Mesothelial cell of epicardium (in vitro differentiated cells): ENCODE measurements around the gene DDX41. TPM values are rescaled to one million over a fixed set of nuclear protein-coding genes. Genes with fewer than 3 reads are reported as not detected.

Experiments
- DNase-seq, 2 experiments: peaks; one replicate each; pipeline ENCODE4 v3.0.0; 2021; ENCODE audit warnings: low spot score in 2 of 2; ENCODE audit not compliant: unreplicated experiment in 2 of 2
- H3K27ac Mint-ChIP-seq: 2 replicates; pipeline ENCODE4 v1.8.0; 2021; ENCODE audit warnings: mixed read lengths
- H3K27me3 Mint-ChIP-seq: 2 replicates; pipeline ENCODE4 v1.8.0; 2021; ENCODE audit warnings: low read depth, mixed read lengths
- H3K36me3 Mint-ChIP-seq: 2 replicates; pipeline ENCODE4 v1.8.0; 2021; ENCODE audit warnings: mixed read lengths
- H3K4me1 Mint-ChIP-seq: 2 replicates; pipeline ENCODE4 v1.8.0; 2021; ENCODE audit warnings: mixed read lengths
- H3K4me3 Mint-ChIP-seq: 2 replicates; pipeline ENCODE4 v1.8.0; 2021; ENCODE audit warnings: mild to moderate bottlenecking, moderate library complexity, mixed read lengths
- H3K9me3 Mint-ChIP-seq: 2 replicates; pipeline ENCODE4 v1.8.0; 2021; ENCODE audit warnings: mixed read lengths
- total RNA-seq: library from RNA; stranded (reverse); gene quantifications from 3 replicates; pipeline ENCODE4 v1.2.1, GENCODE V29; 2021
- TF ChIP-seq, protein P1 (sequence below): fragments of 200-600 bp; sonication (generic); IDR thresholded peaks from one replicate; pipeline ENCODE4 v1.5.0; 2021; ENCODE audit warnings: antibody characterized with exemption; ENCODE audit not compliant: unreplicated experiment

The DDX41 gene
- total RNA-seq, 1 donor from 2014 or later: 91.2 TPM

DNA sequence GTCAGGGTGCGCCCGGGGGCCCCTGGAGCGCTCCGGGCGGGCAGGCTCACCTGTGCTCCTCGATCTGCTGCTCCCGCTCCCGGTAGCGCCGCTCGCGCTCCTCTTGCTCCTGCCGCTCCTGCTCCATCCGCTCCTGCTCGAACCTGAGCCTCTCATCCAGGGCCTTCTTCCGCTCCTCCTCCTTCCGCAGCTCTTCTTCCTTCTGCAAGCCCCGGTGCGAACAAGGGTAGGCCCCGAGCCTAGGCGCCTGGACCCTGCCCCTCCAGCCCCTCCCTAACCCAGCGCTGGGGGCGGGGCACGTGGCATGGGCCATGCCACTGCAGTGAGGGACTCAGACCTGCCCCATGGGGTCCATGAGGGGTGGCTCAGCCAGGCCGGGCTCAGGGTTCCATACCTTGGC is 49.9 kb downstream of the DDX41 start:
- no peak for DNase-seq
- Mint-ChIP-seq H3K4me1 (peaks cover 34% of the 10 kb centered on the region), H3K4me3 (no peak overlapping the region), H3K27ac (no peak overlapping the region), H3K9me3 (peaks cover 10% of the 10 kb centered on the region), H3K36me3 (peaks cover 43% of the 10 kb centered on the region), H3K27me3 (no peaks in the 10 kb centered on the region)
- TF ChIP-seq, protein P1, sequence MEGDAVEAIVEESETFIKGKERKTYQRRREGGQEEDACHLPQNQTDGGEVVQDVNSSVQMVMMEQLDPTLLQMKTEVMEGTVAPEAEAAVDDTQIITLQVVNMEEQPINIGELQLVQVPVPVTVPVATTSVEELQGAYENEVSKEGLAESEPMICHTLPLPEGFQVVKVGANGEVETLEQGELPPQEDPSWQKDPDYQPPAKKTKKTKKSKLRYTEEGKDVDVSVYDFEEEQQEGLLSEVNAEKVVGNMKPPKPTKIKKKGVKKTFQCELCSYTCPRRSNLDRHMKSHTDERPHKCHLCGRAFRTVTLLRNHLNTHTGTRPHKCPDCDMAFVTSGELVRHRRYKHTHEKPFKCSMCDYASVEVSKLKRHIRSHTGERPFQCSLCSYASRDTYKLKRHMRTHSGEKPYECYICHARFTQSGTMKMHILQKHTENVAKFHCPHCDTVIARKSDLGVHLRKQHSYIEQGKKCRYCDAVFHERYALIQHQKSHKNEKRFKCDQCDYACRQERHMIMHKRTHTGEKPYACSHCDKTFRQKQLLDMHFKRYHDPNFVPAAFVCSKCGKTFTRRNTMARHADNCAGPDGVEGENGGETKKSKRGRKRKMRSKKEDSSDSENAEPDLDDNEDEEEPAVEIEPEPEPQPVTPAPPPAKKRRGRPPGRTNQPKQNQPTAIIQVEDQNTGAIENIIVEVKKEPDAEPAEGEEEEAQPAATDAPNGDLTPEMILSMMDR: no peak

GRCh38 chr5:177465044-177465443 is 51.7 kb downstream of the DDX41 start:
- H3K9me3 Mint-ChIP-seq: peaks cover 10% of the 10 kb centered on the region
- no peak for DNase-seq
- H3K27ac Mint-ChIP-seq: no peak overlapping the region
- no peaks in the 10 kb centered on the region for H3K27me3 Mint-ChIP-seq
- peaks cover 47% of the 10 kb centered on the region for H3K36me3 Mint-ChIP-seq
- TF ChIP-seq, protein P1: no peak
- no peak overlapping the region for H3K4me3 Mint-ChIP-seq
- H3K4me1 Mint-ChIP-seq: peaks cover 17% of the 10 kb centered on the region

DNA sequence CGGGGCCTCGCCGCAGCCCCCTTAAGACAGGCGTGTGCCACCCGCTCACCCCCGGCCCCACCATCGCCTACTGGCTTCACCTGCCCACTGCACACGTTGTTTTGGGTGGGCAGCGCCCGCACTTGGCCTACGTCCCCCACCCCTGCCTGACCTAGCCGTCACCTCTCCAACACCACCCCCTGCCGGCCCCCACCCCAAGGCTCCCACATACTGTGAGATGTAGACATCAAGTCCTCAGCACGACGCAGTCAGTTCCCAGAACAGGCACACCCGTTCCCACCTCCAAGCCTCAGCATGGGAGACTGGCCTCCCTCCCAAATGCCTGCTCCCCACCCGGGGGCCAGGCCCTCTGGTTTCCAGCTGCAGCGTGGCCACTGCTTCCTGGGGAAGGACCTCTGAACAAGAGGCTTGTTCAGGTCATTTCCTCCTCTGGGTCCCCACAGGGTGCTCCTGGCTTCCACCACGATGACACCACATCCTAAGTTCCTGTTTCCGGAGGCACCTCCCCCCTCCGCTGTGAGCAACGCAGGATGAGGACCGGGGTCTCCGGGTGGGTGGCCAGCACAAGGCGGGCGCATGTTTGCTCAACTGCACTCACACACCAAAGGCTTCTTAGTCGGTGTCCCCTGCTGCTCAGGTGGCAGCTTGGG is 54.6 kb downstream of the DDX41 start:
- Mint-ChIP-seq H3K27me3 (no peaks in the 10 kb centered on the region), H3K9me3 (peaks cover 10% of the 10 kb centered on the region), H3K4me1 (peaks cover 3% of the 10 kb centered on the region), H3K4me3 (no peak overlapping the region), H3K36me3 (peaks cover 43% of the 10 kb centered on the region), H3K27ac (no peak overlapping the region)
- TF ChIP-seq, protein P1: no peak
- DNase-seq: no peak

Other genes starting within 250 kb of the DDX41 start
- 28.3 to 31.8 TPM (median 30.3 TPM) in 3 replicates for gene RAB24, start 213.2 kb downstream of the DDX41 start, total RNA-seq
- gene PRELID1, start 213.2 kb downstream of the DDX41 start, total RNA-seq: 80.5 to 89.8 TPM (median 81.2 TPM) in 3 replicates
- gene MXD3, start 205.1 kb downstream of the DDX41 start, total RNA-seq: 18.4 to 19.8 TPM (median 19.2 TPM) in 3 replicates
- gene LMAN2, start 165.3 kb downstream of the DDX41 start, total RNA-seq: 85.4 to 87.2 TPM (median 87.0 TPM) in 3 replicates
- 13.5 to 16.1 TPM (median 14.1 TPM) in 3 replicates for gene RGS14, start 159.0 kb downstream of the DDX41 start, total RNA-seq
- not detected in 3 replicates for gene SLC34A1, start 132.5 kb downstream of the DDX41 start, total RNA-seq
- gene PFN3, start 116.3 kb downstream of the DDX41 start, total RNA-seq: not detected in 3 replicates
- gene F12, start 107.4 kb downstream of the DDX41 start, total RNA-seq: 2.1 to 2.7 TPM (median 2.3 TPM) in 3 replicates
- 44.9 to 48.2 TPM (median 45.3 TPM) in 3 replicates for gene GRK6, start 90.3 kb downstream of the DDX41 start, total RNA-seq
- gene PRR7, start 70.1 kb downstream of the DDX41 start, total RNA-seq: 5.3 to 5.9 TPM (median 5.7 TPM) in 3 replicates
- gene DBN1, start 43.3 kb downstream of the DDX41 start, total RNA-seq: 365 to 369 TPM (median 367 TPM) in 3 replicates
- gene PDLIM7, start 19.4 kb downstream of the DDX41 start, total RNA-seq: 472 to 494 TPM (median 482 TPM) in 3 replicates
- gene DOK3, start 7.1 kb downstream of the DDX41 start, total RNA-seq: 4.7 to 7.8 TPM (median 5.8 TPM) in 3 replicates
- gene FAM193B, start 37.6 kb upstream of the DDX41 start, total RNA-seq: 126 to 128 TPM (median 128 TPM) in 3 replicates
- 146 to 157 TPM (median 151 TPM) in 3 replicates for gene TMED9, start 75.2 kb upstream of the DDX41 start, total RNA-seq
- gene B4GALT7, start 83.2 kb upstream of the DDX41 start, total RNA-seq: 37.4 to 42.0 TPM (median 39.8 TPM) in 3 replicates